ENCODE measurements around the gene ACADL. TPM values are rescaled to one million over a fixed set of nuclear protein-coding genes. Genes with fewer than 3 reads are reported as not detected.
A peak's percentile ranks its signal among the peaks of the same experiment; 100 is the strongest.

ACADL gene
- total and polyA plus RNA-seq, 2 donors (not counting 3 experiments of a cell fraction or from before 2014, with no cell fraction given), result not detected

- peaks cover 25% of the 10 kb centered on the region for H3K79me2 ChIP-seq (ENCODE audit: control insufficient read depth, insufficient read depth, low read length)
- TF ChIP-seq POLR2AphosphoS5 (IDR thresholded peaks at IDR 0.05; ENCODE audit: insufficient read depth, low read depth, low read length), result no peak
- TF ChIP-seq MYC (IDR thresholded peaks at IDR 0.05; ENCODE audit: low read depth, low read length), result no peak
- TF ChIP-seq JUN (IDR thresholded peaks at IDR 0.05; ENCODE audit: borderline replicate concordance, insufficient read depth, insufficient read length, low read depth), result no peak
- TF ChIP-seq GATA2 (IDR thresholded peaks at IDR 0.05; ENCODE audit: insufficient read depth, insufficient read length, low read depth, low read length), result no peak
- TF ChIP-seq FOS (IDR thresholded peaks at IDR 0.05; ENCODE audit: borderline replicate concordance, insufficient read depth, low read length), result no peak
- TF ChIP-seq EZH2 (IDR thresholded peaks at IDR 0.05; ENCODE audit: borderline replicate concordance, low read depth, low read length, severe bottlenecking), result no peak
- TF ChIP-seq CTCF (IDR thresholded peaks at IDR 0.05; ENCODE audit: extremely low read depth in 1 of 2, insufficient read depth in 1 of 2, low read depth in 1 of 2, low read length in 2 of 2), result no peak
- TF ChIP-seq POLR2A (IDR thresholded peaks at IDR 0.05; ENCODE audit: low read depth, low read length), result no peak
- no peak for TF ChIP-seq MAX (IDR thresholded peaks at IDR 0.05; ENCODE audit: insufficient read depth, insufficient read length)
- intact Hi-C loops (cut with micrococcal nuclease), result loop anchor here (1.0 to 10.0 kb wide), 7 partner anchors 83 to 1915 kb away; partner anchors contain the start of genes IDH1 and MAP2
- H3K27me3 ChIP-seq (ENCODE audit: control insufficient read depth in 2 of 2, insufficient read depth in 2 of 2, low read length in 2 of 2), result no peaks in the 10 kb centered on the region
- H4K20me1 ChIP-seq (replicated peaks; ENCODE audit: control insufficient read depth, extremely low read depth, insufficient read depth, low read length), result no peaks in the 10 kb centered on the region
- peak overlapping the region; percentile 99 for H3K4me2 ChIP-seq (ENCODE audit: insufficient read depth, low read length)
- H3K9ac ChIP-seq (replicated peaks; ENCODE audit: extremely low read depth, insufficient read depth, low read length), result peak overlapping the region; percentile 90
- no peaks in the 10 kb centered on the region for H3K9me3 ChIP-seq (replicated peaks; ENCODE audit: control insufficient read depth, insufficient read depth, low read length)
- dilution Hi-C loops (cut with MboI; ENCODE audit: extremely low pct_ligation_motif_present, low sequenced_read_pairs), result no loop called here
- peak overlapping the region; percentile 74 for H2AFZ ChIP-seq (ENCODE audit: low read depth, low read length)
- H3K4me1 ChIP-seq (ENCODE audit: control insufficient read depth, extremely low read depth, insufficient read depth, low read length), result peaks cover 12% of the 10 kb centered on the region
- CTCF ChIA-PET, result no interaction called here
- no peak for DNase-seq (ENCODE audit: low read depth, low spot score)
- TSS peak; percentile 58 for BruUV-seq (replicated peaks)
- peak overlapping the region; percentile 79 to 96 (median 92) for H3K4me3 ChIP-seq (replicated peaks in 1 of 3; ENCODE audit: insufficient read depth in 1 of 3, low read depth in 1 of 3, low read length in 3 of 3)
- H3K9me1 ChIP-seq (replicated peaks; ENCODE audit: control insufficient read depth, extremely low read depth, insufficient read depth, low read length), result no peaks in the 10 kb centered on the region
- POLR2A ChIA-PET, result no interaction called here
- peak; percentile 74 for FAIRE-seq
- H3K36me3 ChIP-seq (ENCODE audit: control insufficient read depth in 2 of 2, extremely low read depth in 1 of 2, insufficient read depth in 2 of 2, low read length in 2 of 2), result no peaks in the 10 kb centered on the region
- H3K27ac ChIP-seq (ENCODE audit: insufficient read depth, low read depth, low read length), result peak overlapping the region; percentile 87
Measured at GRCh38 chr2:210170196-210170445, 55.1 kb downstream of the ACADL start.

All from endothelial cell of umbilical vein (primary cell).